Measurements from ENCODE around the gene LUZP2.

The LUZP2 gene

GRCh38 chr11:24820541-24820940, 323.7 kb downstream of the LUZP2 start:
- Histone ChIP-seq H3K4me2 (ENCODE audit: low read length) (no peak overlapping the region), H3K9me3 (ENCODE audit: control insufficient read depth, insufficient read depth, low read length) (no peaks in the 10 kb centered on the region), H3K27ac (ENCODE audit: low read depth, low read length) (no peak overlapping the region), H3K4me3 (ENCODE audit: low read length) (no peak overlapping the region), H3K79me2 (ENCODE audit: control insufficient read depth, low read length) (no peaks in the 10 kb centered on the region), H3F3A (ENCODE audit: control insufficient read depth, insufficient read depth) (no peaks in the 10 kb centered on the region), H4K20me1 (ENCODE audit: control insufficient read depth, insufficient read depth, low read depth, low read length) (no peaks in the 10 kb centered on the region), H3K27me3 (ENCODE audit: control insufficient read depth, low read length) (no peaks in the 10 kb centered on the region), H3K9me2 (replicated peaks; ENCODE audit: control insufficient read depth, low read length) (no peaks in the 10 kb centered on the region), H3K4me1 (ENCODE audit: control insufficient read depth, low read length) (no peaks in the 10 kb centered on the region), H3K36me3 (ENCODE audit: control insufficient read depth, low read length) (no peaks in the 10 kb centered on the region)
- TF ChIP-seq CTCF (IDR thresholded peaks at IDR 0.05; ENCODE audit: low read depth, low read length, poor library complexity, severe bottlenecking) = no peak
- TF ChIP-seq EZH2phosphoT487 (IDR thresholded peaks at IDR 0.05; ENCODE audit: borderline replicate concordance, low read length) = no peak

- Histone ChIP-seq H3K27me3 (ENCODE audit: control insufficient read depth, low read length) (no peaks in the 10 kb centered on the region), H3K9me2 (replicated peaks; ENCODE audit: control insufficient read depth, low read length) (no peaks in the 10 kb centered on the region), H3K4me2 (ENCODE audit: low read length) (no peak overlapping the region), H3F3A (ENCODE audit: control insufficient read depth, insufficient read depth) (no peaks in the 10 kb centered on the region), H3K27ac (ENCODE audit: low read depth, low read length) (no peak overlapping the region), H3K9me3 (ENCODE audit: control insufficient read depth, insufficient read depth, low read length) (no peaks in the 10 kb centered on the region), H3K79me2 (ENCODE audit: control insufficient read depth, low read length) (no peaks in the 10 kb centered on the region), H3K36me3 (ENCODE audit: control insufficient read depth, low read length) (no peaks in the 10 kb centered on the region), H3K4me3 (ENCODE audit: low read length) (no peak overlapping the region), H4K20me1 (ENCODE audit: control insufficient read depth, insufficient read depth, low read depth, low read length) (no peaks in the 10 kb centered on the region), H3K4me1 (ENCODE audit: control insufficient read depth, low read length) (no peaks in the 10 kb centered on the region)
- TF ChIP-seq CTCF (IDR thresholded peaks at IDR 0.05; ENCODE audit: low read depth, low read length, poor library complexity, severe bottlenecking) = no peak
- TF ChIP-seq EZH2phosphoT487 (IDR thresholded peaks at IDR 0.05; ENCODE audit: borderline replicate concordance, low read length) = no peak
Measured at GRCh38 chr11:24828938-24829605, 332.2 kb downstream of the LUZP2 start.

GRCh38 chr11:24833573-24833972, 336.7 kb downstream of the LUZP2 start:
- H3K9me2 ChIP-seq (replicated peaks; ENCODE audit: control insufficient read depth, low read length) = no peaks in the 10 kb centered on the region
- no peaks in the 10 kb centered on the region for H3K79me2 ChIP-seq (ENCODE audit: control insufficient read depth, low read length)
- H3K4me3 ChIP-seq (ENCODE audit: low read length) = no peak overlapping the region
- no peaks in the 10 kb centered on the region for H4K20me1 ChIP-seq (ENCODE audit: control insufficient read depth, insufficient read depth, low read depth, low read length)
- no peaks in the 10 kb centered on the region for H3K27me3 ChIP-seq (ENCODE audit: control insufficient read depth, low read length)
- H3F3A ChIP-seq (ENCODE audit: control insufficient read depth, insufficient read depth) = no peaks in the 10 kb centered on the region
- no peaks in the 10 kb centered on the region for H3K4me1 ChIP-seq (ENCODE audit: control insufficient read depth, low read length)
- H3K27ac ChIP-seq (ENCODE audit: low read depth, low read length) = no peak overlapping the region
- H3K9me3 ChIP-seq (ENCODE audit: control insufficient read depth, insufficient read depth, low read length) = no peaks in the 10 kb centered on the region
- H3K36me3 ChIP-seq (ENCODE audit: control insufficient read depth, low read length) = no peaks in the 10 kb centered on the region
- TF ChIP-seq CTCF (IDR thresholded peaks at IDR 0.05; ENCODE audit: low read depth, low read length, poor library complexity, severe bottlenecking) = no peak
- no peak for TF ChIP-seq EZH2phosphoT487 (IDR thresholded peaks at IDR 0.05; ENCODE audit: borderline replicate concordance, low read length)
- H3K4me2 ChIP-seq (ENCODE audit: low read length) = no peak overlapping the region

All from DOHH2 (cell line).